HepG2 (cell line): ENCODE measurements around the gene PTPRM. TPM values are rescaled to one million over a fixed set of nuclear protein-coding genes. Genes with fewer than 3 reads are reported as not detected.
A peak's percentile ranks its signal among the peaks of the same experiment; 100 is the strongest.

Experiments
- ATAC-seq: fragments of 200-7000 bp; cut with Tn5 transposase; 3 replicates; pipeline ENCODE4 v1.9.1; 2020; ENCODE audit warnings: mild to moderate bottlenecking, moderate library complexity
- BruUV-seq: library from RNA; stranded (reverse); fragments of 400-500 nt; replicated peaks from 2 replicates; lab custom pipeline; 2021; lab: Mats Ljungman, UMichigan
- CTCF ChIA-PET: fragments of 300-600 bp; formaldehyde crosslinking; extraction: SDS; loops from one replicate; lab custom pipeline; 2021; ENCODE audit warnings: low total read pairs, inconsistent platforms, low intra/inter-chr PET ratio; lab: Yijun Ruan, JAX
- POLR2A ChIA-PET: fragments of 350-600 bp; sonication (Branson Sonifier 250); formaldehyde crosslinking; loops from one replicate; lab custom pipeline; 2020; ENCODE audit warnings: antibody characterized with exemption, inconsistent platforms; lab: Yijun Ruan, JAX
- DNase-seq: peaks from one replicate; pipeline ENCODE4 v3.0.0-alpha.2; 2015; ENCODE audit warnings: low spot score
- FAIRE-seq: peaks from 3 replicates; lab custom pipeline; 2011; peaks lifted over from hg19 to GRCh38; lab: Jason Lieb, UNC
- H2AFZ ChIP-seq: one replicate; pipeline ENCODE4 v1.6.1; 2011; ENCODE audit warnings: low read length, inconsistent platforms
- H3K27ac ChIP-seq: fragments of 300-600 bp; 3 replicates; pipeline ENCODE4 v1.8.0; 2011; ENCODE audit warnings: mixed run types, mild to moderate bottlenecking, mixed read lengths, low read length, inconsistent platforms; ENCODE audit not compliant: insufficient read depth; ENCODE audit errors: extremely low read length
- H3K27me3 ChIP-seq, 2 experiments: fragments of 200-600 bp in 1 of 2; 2 replicates in 1 of 2; 3 replicates in 1 of 2; pipeline versions ENCODE4 v1.6.0 to v1.8.0; 2011; ENCODE audit warnings: low read length in 2 of 2, mild to moderate bottlenecking in 2 of 2, moderate library complexity in 2 of 2, inconsistent platforms in 1 of 2; ENCODE audit not compliant: insufficient read depth in 2 of 2, control insufficient read depth in 1 of 2
- H3K36me3 ChIP-seq, 2 experiments: fragments of 200-600 bp in 1 of 2; replicated peaks in 1 of 2; 2 replicates in 1 of 2; 3 replicates in 1 of 2; pipeline versions ENCODE4 v1.5.1 to v1.8.0; 2011; ENCODE audit warnings: low read length in 2 of 2, inconsistent platforms in 1 of 2; ENCODE audit not compliant: insufficient read depth in 2 of 2, control insufficient read depth in 1 of 2
- H3K4me1 ChIP-seq: 2 replicates; pipeline ENCODE4 v1.5.1; 2012; ENCODE audit warnings: low read length, inconsistent platforms; ENCODE audit not compliant: insufficient read depth
- H3K4me2 ChIP-seq: 2 replicates; pipeline ENCODE4 v1.6.0; 2011; ENCODE audit warnings: low read depth, low read length, inconsistent platforms
- H3K4me3 ChIP-seq, 3 experiments: fragments of 200-600 bp in 1 of 3; sonication (generic), shearing (Covaris generic) in 1 of 3; replicated peaks in 1 of 3; 2 replicates each; pipeline ENCODE4 v1.5.1; 2011 to 2016; ENCODE audit warnings: low read length in 3 of 3, inconsistent platforms in 2 of 3, low read depth in 2 of 3, mild to moderate bottlenecking in 2 of 3, control low read depth in 1 of 3, mixed read lengths in 1 of 3; ENCODE audit not compliant: insufficient read depth in 1 of 3
- H3K79me2 ChIP-seq: one replicate; pipeline ENCODE4 v1.6.1; 2011; ENCODE audit warnings: low read length, inconsistent platforms; ENCODE audit not compliant: insufficient read depth
- H3K9ac ChIP-seq: 2 replicates; pipeline ENCODE4 v1.6.0; 2011; ENCODE audit warnings: mild to moderate bottlenecking, low read depth, low read length, inconsistent platforms; ENCODE audit not compliant: insufficient read depth
- H3K9me3 ChIP-seq: 2 replicates; pipeline ENCODE4 v1.5.1; 2012; ENCODE audit warnings: mild to moderate bottlenecking, low read length
- H4K20me1 ChIP-seq: 2 replicates; pipeline ENCODE4 v1.6.0; 2011; ENCODE audit warnings: inconsistent platforms, mild to moderate bottlenecking, low read length, moderate library complexity; ENCODE audit not compliant: insufficient read depth
- ZNF329 ChIP-seq: sonication (generic); formaldehyde crosslinking; IDR thresholded peaks from 2 replicates; pipeline ENCODE4 v1.9.0; 2021; ENCODE audit warnings: low read depth, mild to moderate bottlenecking, missing genetic modification reagents
- WGBS: methylation state at CpG from one replicate; pipeline ENCODE4 v1.1.6; 2017; ENCODE audit warnings: low lambda C conversion rate; 5-methylcytosine and 5-hydroxymethylcytosine counted together
- in situ Hi-C: cut with HindIII; loops from 2 replicates; pipeline ENCODE4 v1.10.0; 2017; ENCODE audit warnings: low pct_unique_long_range_greater_than_20kb; ENCODE audit not compliant: extremely low pct_ligation_motif_present
- intact Hi-C: fragments of 100-400 bp; cut with micrococcal nuclease; formaldehyde crosslinking; loops from one replicate; pipeline ENCODE4 v1.10.0; 2022; ENCODE audit not compliant: unreplicated experiment
- polyA plus RNA-seq, 8 experiments: library from polyadenylated mRNA; depleted of rRNA in 3 of 8; stranded (reverse) in 7 of 8; unstranded in 1 of 8; fragments of >200 nt; fragmentation: Illumina TruSeq in 4 of 8; extraction: Trizol in 4 of 8; gene quantifications; 2 replicates each; pipeline versions ENCODE4 v1.2.1 to v1.2.3, GENCODE V29; 2011 to 2016; ENCODE audit warnings: low read depth in 4 of 8, missing spikeins in 1 of 8, mixed read lengths in 1 of 8; ENCODE audit not compliant: insufficient read depth in 1 of 8
- total RNA-seq, 5 experiments: library from RNA; depleted of rRNA; stranded (reverse); fragments of >200 nt; fragmentation: Illumina TruSeq; extraction: Trizol; gene quantifications; 2 replicates each; pipeline ENCODE4 v1.2.3, GENCODE V29; 2016; ENCODE audit warnings: low read depth in 1 of 5
- TF ChIP-seq, protein P1 (sequence below): sonication (generic); formaldehyde crosslinking; IDR thresholded peaks from 2 replicates; pipeline ENCODE4 v1.4.0; 2020; ENCODE audit warnings: mild to moderate bottlenecking, missing genetic modification reagents

PTPRM gene
- total and polyA plus RNA-seq, 2 of the 13 experiments (the other 11 are each of a cell fraction or from before 2014, with no cell fraction given): 12.6 to 108 TPM

DNA sequence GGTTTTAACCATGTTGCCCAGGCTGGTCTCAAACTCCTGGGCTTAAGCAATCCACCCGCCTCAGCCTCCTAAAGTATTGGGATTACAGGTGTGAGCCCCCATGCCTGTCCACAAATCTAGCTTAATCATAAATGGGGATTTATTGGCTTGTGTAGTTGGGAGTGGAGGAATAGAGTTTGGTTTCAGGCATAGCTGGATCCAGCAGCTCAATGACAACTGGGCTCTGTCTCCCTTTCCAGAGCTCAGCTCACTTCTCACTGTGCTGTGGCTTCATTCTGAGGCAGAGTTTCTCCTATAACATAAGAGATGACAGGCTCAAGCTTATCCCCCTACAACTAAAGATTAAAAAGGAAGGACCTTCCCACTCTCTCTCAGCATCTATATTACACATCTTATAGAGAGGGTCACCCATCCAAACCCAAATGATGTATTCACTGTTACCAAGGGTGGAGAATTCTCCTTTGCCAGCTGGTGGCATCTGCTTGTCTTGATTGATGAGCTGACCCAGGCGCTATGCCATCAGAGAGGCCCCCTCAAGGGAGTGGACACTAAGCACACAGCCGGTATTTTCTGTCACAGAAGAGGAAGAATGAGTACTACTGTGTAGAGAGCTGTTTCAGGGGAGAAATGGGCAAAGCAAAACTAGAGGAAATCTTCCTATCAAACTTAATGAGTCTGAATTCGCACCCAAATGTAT is 280.4 kb downstream of the PTPRM start:
- WGBS: 100% methylated on average over 4 of the region's 4 CpGs
- POLR2A ChIA-PET: no interaction called here

More for the DNA sequence above, 280.4 kb downstream of the PTPRM start:
- Histone ChIP-seq H3K9ac (no peak overlapping the region), H4K20me1 (no peaks in the 10 kb centered on the region), H3K4me3 (no peak overlapping the region), H3K9me3 (peaks cover 12% of the 10 kb centered on the region), H3K27me3 (no peaks in the 10 kb centered on the region), H3K36me3 (peaks cover 0 to 3% of the 10 kb centered on the region in 2 experiments; a peak in 1 of 5 replicates), H3K79me2 (no peaks in the 10 kb centered on the region), H3K27ac (no peak overlapping the region), H2AFZ (no peak overlapping the region), H3K4me1 (no peaks in the 10 kb centered on the region), H3K4me2 (no peak overlapping the region)
- no TSS peak for BruUV-seq
- TF ChIP-seq, protein P1, sequence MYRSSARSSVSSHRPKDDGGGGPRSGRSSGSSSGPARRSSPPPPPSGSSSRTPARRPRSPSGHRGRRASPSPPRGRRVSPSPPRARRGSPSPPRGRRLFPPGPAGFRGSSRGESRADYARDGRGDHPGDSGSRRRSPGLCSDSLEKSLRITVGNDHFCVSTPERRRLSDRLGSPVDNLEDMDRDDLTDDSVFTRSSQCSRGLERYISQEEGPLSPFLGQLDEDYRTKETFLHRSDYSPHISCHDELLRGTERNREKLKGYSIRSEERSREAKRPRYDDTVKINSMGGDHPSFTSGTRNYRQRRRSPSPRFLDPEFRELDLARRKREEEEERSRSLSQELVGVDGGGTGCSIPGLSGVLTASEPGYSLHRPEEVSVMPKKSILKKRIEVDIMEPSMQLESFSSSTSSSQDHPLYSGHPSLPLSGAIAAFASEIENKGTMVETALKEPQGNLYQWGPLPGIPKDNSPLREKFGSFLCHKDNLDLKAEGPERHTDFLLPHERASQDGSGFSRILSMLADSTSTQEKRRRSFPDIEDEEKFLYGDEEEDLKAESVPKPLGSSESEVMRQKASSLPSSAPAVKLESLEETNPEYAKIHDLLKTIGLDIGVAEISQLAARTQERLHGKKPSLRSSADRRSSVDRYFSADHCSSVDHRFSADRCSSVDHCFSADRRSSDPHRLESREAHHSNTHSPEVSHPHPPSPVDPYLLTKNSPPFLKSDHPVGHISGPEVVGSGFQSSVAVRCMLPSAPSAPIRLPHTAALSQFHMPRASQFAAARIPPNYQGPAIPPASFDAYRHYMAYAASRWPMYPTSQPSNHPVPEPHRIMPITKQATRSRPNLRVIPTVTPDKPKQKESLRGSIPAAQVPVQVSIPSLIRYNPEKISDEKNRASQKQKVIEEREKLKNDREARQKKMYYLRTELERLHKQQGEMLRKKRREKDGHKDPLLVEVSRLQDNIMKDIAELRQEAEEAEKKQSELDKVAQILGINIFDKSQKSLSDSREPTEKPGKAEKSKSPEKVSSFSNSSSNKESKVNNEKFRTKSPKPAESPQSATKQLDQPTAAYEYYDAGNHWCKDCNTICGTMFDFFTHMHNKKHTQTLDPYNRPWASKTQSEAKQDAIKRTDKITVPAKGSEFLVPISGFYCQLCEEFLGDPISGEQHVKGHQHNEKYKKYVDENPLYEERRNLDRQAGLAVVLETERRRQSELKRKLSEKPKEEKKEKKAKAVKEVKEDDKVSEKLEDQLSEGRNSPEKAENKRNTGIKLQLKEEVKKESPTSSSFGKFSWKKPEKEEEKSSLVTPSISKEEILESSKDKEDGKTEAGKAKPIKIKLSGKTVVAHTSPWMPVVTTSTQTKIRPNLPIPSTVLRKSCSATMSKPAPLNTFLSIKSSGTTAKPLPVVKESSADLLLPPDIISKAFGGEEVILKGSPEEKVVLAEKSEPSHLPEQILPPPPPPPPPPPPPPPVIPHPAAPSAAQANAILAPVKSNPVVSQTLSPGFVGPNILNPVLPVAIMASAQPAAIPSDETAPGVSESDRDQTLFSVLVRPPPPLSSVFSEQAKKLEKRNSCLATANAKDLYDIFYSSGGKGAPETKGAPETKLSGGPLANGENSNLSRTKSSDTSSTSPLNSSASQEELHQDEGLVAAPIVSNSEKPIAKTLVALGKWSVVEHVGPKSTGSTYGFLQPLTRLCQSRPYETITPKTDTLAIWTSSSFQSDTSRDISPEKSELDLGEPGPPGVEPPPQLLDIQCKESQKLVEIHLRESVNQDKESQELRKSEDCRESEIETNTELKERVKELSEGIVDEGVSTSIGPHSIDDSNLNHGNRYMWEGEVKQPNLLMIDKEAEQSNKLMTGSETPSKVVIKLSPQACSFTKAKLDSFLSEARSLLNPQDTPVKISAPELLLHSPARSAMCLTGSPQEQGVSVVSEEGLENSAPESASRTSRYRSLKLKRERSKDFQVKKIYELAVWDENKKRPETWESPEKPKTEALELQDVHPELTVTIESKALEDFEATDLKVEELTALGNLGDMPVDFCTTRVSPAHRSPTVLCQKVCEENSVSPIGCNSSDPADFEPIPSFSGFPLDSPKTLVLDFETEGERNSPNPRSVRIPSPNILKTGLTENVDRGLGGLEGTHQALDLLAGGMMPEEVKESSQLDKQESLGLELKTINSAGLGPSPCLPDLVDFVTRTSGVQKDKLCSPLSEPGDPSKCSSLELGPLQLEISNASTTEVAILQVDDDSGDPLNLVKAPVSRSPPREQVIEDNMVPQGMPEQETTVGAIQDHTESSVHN (CRISPR knock-in tag): no peak
- peak; percentile 96 for TF ChIP-seq ZNF329
- FAIRE-seq: no peak
- intact Hi-C loops (no loop called here), in situ Hi-C loops (no loop called here)
- no peak for ATAC-seq
- DNase-seq: no peak
- CTCF ChIA-PET: no interaction called here
